ENCODE measurements around the gene RER1. TPM values are rescaled to one million over a fixed set of nuclear protein-coding genes. Genes with fewer than 3 reads are reported as not detected.

RER1 gene
- total and polyA plus RNA-seq, 10 donors: 51.1 to 131 (median 79.0) TPM

DNA sequence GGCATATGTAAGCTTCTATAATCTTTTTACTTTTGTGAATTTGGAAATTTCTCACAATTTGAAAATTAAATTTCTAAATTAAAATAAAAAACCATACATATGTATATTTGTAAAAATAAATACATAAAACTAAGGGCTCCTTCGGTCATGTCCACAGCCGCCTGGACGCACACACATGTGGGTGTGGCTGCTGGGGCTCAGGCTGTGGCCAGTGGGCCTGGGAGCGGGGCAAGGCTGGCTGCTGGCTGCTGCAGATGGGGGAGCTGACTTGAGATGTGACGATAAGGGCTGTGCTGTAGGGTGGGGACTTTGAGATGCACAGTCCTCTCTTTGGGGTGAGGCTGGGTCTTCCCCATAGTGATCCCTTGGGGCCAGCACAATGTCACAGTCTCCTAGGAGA, 4.8 kb downstream of the RER1 start:
- DNase-seq: no peak
- Histone ChIP-seq H3K27me3 (replicated peaks in 1 of 7) (no peaks in the 10 kb centered on the region), H3K4me3 (no peak overlapping the region), H3K9me3 (no peaks in the 10 kb centered on the region), H3K36me3 (peaks cover 0 to 87% (median 66%) of the 10 kb centered on the region in 6 donors), H3K4me1 (peaks cover 16 to 74% (median 34%) of the 10 kb centered on the region in 6 donors), H3K27ac (no peak overlapping the region)
- TF ChIP-seq POLR2A (IDR thresholded peaks at IDR 0.05): no peak
- TF ChIP-seq, protein P1, sequence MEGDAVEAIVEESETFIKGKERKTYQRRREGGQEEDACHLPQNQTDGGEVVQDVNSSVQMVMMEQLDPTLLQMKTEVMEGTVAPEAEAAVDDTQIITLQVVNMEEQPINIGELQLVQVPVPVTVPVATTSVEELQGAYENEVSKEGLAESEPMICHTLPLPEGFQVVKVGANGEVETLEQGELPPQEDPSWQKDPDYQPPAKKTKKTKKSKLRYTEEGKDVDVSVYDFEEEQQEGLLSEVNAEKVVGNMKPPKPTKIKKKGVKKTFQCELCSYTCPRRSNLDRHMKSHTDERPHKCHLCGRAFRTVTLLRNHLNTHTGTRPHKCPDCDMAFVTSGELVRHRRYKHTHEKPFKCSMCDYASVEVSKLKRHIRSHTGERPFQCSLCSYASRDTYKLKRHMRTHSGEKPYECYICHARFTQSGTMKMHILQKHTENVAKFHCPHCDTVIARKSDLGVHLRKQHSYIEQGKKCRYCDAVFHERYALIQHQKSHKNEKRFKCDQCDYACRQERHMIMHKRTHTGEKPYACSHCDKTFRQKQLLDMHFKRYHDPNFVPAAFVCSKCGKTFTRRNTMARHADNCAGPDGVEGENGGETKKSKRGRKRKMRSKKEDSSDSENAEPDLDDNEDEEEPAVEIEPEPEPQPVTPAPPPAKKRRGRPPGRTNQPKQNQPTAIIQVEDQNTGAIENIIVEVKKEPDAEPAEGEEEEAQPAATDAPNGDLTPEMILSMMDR (IDR thresholded peaks at IDR 0.05 in 8 of 11, conservative IDR thresholded peaks at IDR 0.05 in 3 of 11): no peak
- no peak for TF ChIP-seq POLR2AphosphoS5 (IDR thresholded peaks at IDR 0.05)
- WGBS, 5 donors: 85 to 93% (median 91%) methylated on average over 5 of the region's 5 CpGs
- intact Hi-C loops (cut with DNase I; ENCODE audit: low total_unique reads): no loop called here

GRCh38 chr1:2397007-2397679, 5.5 kb downstream of the RER1 start:
- H3K9me3 ChIP-seq: no peaks in the 10 kb centered on the region
- no peak overlapping the region for H3K27ac ChIP-seq
- TF ChIP-seq, protein P1 (IDR thresholded peaks at IDR 0.05 in 8 of 11, conservative IDR thresholded peaks at IDR 0.05 in 3 of 11): no peak
- TF ChIP-seq POLR2AphosphoS5 (IDR thresholded peaks at IDR 0.05): peak in 2 of 3 donors; percentile 29 to 58
- peaks cover 0 to 94% (median 72%) of the 10 kb centered on the region in 6 donors for H3K36me3 ChIP-seq
- H3K27me3 ChIP-seq (replicated peaks in 1 of 7): no peaks in the 10 kb centered on the region
- intact Hi-C loops (cut with DNase I; ENCODE audit: low total_unique reads): no loop called here
- peaks cover 16 to 74% (median 33%) of the 10 kb centered on the region in 6 donors for H3K4me1 ChIP-seq
- no peak overlapping the region for H3K4me3 ChIP-seq
- WGBS, 5 donors: 88 to 96% (median 93%) methylated on average over 19 of the region's 19 CpGs
- no peak for DNase-seq

DNA sequence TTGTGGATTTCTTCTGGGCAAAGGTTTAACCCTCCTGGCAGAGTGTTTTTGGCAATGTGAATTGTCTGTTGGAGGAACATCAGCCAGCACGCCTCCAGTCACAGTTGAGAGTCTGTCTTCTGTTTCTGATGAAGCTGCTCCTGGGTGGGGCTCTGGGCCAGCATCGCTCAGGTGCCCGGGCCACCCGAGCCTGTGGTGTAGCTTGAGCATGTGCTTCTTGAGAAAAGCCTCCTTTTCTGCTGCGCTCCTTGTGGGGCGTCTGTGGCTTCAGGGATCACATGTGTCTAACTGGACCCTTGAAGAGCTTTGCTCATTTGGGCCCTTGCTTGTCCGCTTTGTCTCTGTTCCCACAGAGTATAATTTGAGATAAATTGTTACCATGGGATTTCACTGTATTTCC, 7.2 kb downstream of the RER1 start:
- Histone ChIP-seq H3K4me3 (no peak overlapping the region), H3K36me3 (peaks cover 0 to 100% (median 90%) of the 10 kb centered on the region in 6 donors), H3K27ac (no peak overlapping the region), H3K4me1 (peaks cover 8 to 60% (median 17%) of the 10 kb centered on the region in 6 donors), H3K27me3 (replicated peaks in 1 of 7) (no peaks in the 10 kb centered on the region), H3K9me3 (no peaks in the 10 kb centered on the region)
- 92 to 98% (median 96%) methylated on average over 4 to 7 of the region's 7 CpGs for WGBS, 5 donors
- TF ChIP-seq POLR2AphosphoS5 (IDR thresholded peaks at IDR 0.05): peak in 1 of 3 donors; percentile 11
- TF ChIP-seq, protein P1 (IDR thresholded peaks at IDR 0.05 in 8 of 11, conservative IDR thresholded peaks at IDR 0.05 in 3 of 11): no peak
- intact Hi-C loops (cut with DNase I; ENCODE audit: low total_unique reads): no loop called here
- no peak for DNase-seq

DNA sequence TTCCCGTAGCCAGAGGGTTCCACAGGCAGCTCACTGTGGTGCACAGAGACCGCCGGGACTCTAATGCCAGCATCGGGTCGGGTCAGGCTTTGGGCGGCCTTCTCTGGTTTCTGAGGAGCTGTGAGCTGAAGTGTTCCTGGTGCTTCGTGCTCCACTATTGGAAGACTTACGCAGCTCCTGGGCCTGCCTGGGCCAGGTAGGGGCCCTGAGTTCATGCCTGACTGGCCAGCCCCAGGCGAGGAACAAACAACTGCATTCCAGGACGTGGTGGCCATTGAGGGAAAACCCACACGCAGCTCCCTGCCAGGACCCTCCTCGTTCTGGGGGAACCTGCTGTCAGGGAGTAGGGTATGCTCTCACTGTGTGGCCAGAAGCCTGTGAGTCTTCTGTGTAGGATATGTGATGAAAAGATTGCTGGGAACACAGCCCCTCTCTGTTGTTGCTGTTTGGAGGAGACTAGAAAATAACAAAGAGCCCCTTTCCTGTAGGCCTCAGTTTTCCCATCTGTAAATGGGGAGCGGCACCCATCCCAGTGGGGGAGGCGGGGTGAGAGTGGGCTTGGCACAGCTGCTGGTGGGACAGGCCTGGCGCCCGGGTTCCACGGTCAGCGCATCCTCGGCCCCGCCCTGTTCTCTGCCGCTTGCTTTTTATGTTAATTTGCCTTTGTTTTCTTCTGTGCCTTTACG, 8.4 kb downstream of the RER1 start:
- 90 to 93% (median 93%) methylated on average over 21 to 22 of the region's 22 CpGs for WGBS, 5 donors
- H3K4me3 ChIP-seq: no peak overlapping the region
- peaks cover 0 to 60% (median 11%) of the 10 kb centered on the region in 6 donors for H3K4me1 ChIP-seq
- H3K27me3 ChIP-seq (replicated peaks in 1 of 7): no peaks in the 10 kb centered on the region
- H3K27ac ChIP-seq: no peak overlapping the region
- intact Hi-C loops (cut with DNase I; ENCODE audit: low total_unique reads): no loop called here
- no peak for DNase-seq
- no peaks in the 10 kb centered on the region for H3K9me3 ChIP-seq
- TF ChIP-seq POLR2A (IDR thresholded peaks at IDR 0.05): no peak
- peak in 2 of 3 donors; percentile 11 to 46 for TF ChIP-seq POLR2AphosphoS5 (IDR thresholded peaks at IDR 0.05)
- TF ChIP-seq, protein P1 (IDR thresholded peaks at IDR 0.05 in 8 of 11, conservative IDR thresholded peaks at IDR 0.05 in 3 of 11): no peak
- H3K36me3 ChIP-seq: peaks cover 0 to 100% (median 96%) of the 10 kb centered on the region in 6 donors

All from spleen (tissue), 11 donors.